OCI-M1 (cell line): Measurements from ENCODE around the gene POLR1C.
A peak's percentile ranks its signal among the peaks of the same experiment; 100 is the strongest.
"Not testable (repeated sequence)": the region's sequence is repeated elsewhere in the genome, so short reads cannot be mapped to it uniquely, and the experiment has no call there.

ENCODE experiments used
- DNase-seq: peaks from one replicate; lab custom pipeline; 2025; lab: John Stamatoyannopoulos, UW

Gene POLR1C, protein sequence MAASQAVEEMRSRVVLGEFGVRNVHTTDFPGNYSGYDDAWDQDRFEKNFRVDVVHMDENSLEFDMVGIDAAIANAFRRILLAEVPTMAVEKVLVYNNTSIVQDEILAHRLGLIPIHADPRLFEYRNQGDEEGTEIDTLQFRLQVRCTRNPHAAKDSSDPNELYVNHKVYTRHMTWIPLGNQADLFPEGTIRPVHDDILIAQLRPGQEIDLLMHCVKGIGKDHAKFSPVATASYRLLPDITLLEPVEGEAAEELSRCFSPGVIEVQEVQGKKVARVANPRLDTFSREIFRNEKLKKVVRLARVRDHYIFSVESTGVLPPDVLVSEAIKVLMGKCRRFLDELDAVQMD

DNA sequence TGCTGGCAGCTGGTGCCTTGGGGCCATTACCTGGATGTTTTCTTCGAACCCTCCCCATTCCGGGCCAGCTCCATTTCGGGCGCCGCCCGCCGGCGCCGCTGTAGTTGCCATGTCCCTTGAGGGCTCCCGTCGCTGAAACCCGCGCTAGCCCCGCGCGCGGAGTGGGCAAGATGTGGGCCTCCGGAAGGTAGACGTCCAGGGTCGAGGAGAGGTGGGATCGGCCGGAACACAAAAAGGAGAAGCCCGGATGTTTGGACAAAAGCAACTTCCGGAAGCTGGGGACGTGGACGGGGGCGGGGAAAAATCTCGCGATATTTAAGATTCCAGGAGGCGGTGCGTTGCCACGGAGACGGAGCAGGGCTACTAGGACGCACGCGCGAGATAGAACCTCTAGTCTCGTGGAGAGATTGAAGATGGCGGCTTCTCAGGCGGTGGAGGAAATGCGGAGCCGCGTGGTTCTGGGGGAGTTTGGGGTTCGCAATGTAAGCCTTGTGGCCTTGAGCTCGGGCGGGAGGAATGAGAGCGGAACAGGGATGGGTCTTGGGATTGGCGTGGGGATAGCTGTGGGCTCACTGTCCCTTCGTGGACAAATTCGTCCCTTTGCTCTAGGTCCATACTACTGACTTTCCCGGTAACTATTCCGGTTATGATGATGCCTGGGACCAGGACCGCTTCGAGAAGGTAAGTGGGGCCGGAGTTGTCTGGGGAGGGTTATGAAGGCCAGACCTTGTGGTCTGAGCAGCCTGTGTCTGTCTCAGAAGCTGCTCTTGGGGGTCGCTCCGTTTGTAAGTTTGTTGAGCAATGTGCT, at the start of gene POLR1C, which contains the start of gene YIPF3:
TSS of gene POLR1C (plus strand) at position 393 of the 808 bp plus-strand sequence. CDS start at position 414, 21 bp downstream.
TSS of gene YIPF3 (minus strand) at position 230 of the 808 bp plus-strand sequence. CDS start at position 111, 119 bp downstream.
- peak; percentile 100 for DNase-seq

DNA sequence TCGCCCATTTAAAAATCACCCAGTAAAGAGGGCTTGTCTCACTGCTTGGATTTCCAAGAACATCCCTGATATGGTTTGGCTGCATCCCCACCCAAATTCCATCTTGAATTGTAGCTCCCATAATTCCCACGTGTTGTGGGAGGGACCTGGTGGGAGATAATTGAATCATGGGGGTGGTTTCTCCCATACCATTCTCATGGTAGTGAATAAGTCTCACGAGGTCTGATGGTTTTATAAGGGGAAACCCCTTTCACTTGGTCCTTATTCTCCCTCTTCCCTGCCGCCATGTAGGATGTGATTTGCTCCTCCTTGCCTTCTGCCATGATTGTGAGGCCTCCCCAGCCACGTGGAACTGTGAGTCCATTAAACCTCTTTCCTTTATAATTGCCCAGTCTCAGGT, 49.6 kb upstream of the POLR1C start:
- not testable (repeated sequence) for DNase-seq

DNA sequence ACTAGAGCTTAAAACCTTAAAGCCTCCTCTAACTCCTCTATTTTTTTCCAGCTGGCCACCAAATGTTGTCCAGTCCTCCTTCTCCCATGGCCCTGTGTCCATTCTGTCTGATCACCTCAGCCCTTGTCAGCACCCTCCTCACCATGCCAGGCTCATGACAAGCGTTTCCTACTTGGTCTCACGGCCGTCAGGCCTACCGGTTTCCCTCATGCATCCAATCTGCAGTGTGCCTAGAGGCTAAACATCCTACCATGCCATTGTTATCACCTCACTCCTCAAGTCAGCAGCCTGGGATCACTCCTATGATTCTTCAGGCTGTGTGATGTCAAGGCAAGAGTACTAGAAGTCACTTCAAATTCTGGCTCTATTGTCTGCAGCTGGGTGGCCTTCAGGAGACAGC, 49.1 kb upstream of the POLR1C start:
- no peak for DNase-seq

- DNase-seq: no peak
These were observed 48.6 kb upstream of the POLR1C start for GRCh38 chr6:43468240-43468639.

- no peak for DNase-seq
These were observed 47.9 kb upstream of the POLR1C start for GRCh38 chr6:43468748-43469681.

- DNase-seq: no peak
These were observed 46.9 kb upstream of the POLR1C start for GRCh38 chr6:43469947-43470346.

DNA sequence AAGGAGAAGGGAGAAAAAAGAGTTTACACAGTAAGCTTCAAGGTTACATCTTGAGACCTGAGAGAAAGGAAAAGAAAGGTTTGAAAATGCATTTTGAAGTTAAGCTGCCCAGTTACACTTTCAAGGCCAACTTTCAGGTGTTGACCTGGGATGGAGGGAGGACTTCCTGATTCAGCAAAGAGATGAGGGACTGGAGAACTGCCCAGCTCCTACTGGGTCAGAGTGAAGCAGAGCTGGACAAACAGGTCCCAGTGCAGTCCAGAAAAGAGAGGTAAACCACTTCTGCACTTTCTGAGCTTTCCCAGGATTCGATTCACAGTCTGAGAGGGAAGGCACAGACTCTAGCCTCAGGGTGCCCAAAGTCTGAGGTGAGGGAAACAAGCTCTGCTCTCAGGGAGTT, 45.5 kb upstream of the POLR1C start:
- no peak for DNase-seq

DNA sequence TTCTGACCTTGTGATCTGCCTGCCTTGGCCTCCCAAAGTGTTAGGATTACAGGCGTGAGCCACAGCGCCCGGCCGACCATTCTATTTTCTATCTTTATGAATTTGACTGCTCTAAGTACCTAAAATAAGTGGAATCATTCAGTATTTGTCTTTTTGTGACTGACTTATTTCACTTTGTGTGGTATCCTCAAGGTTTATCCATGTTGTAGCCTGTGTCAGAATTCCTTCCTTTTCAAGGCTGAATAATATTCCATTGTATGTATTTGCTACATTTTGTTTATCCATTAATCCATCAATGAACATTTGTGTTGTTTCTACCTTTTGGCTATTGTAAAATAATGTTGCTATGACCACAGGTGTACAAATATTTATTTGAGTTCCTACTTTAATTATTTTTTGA, 44.4 kb upstream of the POLR1C start:
- DNase-seq: no peak

- DNase-seq: no peak
These were observed 41.4 kb upstream of the POLR1C start for GRCh38 chr6:43475516-43475915.

DNA sequence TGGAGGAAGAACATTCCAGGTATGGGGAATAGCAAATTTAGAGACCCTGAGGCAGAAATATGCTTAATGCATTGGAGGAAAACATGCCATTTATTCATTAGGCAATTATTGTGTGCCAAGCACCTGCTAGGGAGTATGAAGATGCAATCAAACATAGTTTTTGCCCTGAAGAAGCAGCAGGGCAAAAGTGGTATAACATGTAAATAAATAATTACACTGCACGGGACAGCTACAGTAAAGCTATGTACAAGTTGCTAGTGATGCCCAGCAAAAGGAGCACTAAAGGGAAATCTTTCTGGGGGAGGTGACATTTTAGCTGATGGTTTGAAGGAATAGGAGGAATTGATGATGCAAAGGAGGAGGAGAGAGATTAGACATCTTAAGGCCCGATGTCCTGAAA, 40.1 kb upstream of the POLR1C start:
- peak; percentile 53 for DNase-seq

- DNase-seq: peak; percentile 93
These were observed 39.5 kb upstream of the POLR1C start, which contains the start of gene TJAP1 for GRCh38 chr6:43477235-43478007. TSS of gene TJAP1 (plus strand) at chr6:43477570. CDS start at chr6:43499002, 21,432 bp downstream.

DNA sequence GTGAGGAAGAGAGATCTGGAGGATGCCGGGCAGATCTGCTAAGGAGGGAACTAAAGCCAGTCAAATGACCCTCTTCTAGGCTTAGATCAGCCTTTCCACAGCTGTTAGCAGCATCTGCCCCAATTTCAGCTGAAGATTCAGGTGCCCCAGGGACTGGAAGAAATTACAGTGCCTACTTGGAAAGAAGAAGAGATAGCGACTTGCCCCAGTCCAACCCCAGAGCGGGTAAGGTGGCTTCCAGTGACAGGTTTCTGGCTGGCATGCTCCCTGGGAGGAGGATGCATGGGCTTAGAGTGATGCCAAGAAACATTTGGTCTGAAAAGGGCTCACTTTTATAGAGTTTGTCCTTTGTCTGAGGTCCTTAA, 38.9 kb upstream of the POLR1C start:
- no peak for DNase-seq

DNA sequence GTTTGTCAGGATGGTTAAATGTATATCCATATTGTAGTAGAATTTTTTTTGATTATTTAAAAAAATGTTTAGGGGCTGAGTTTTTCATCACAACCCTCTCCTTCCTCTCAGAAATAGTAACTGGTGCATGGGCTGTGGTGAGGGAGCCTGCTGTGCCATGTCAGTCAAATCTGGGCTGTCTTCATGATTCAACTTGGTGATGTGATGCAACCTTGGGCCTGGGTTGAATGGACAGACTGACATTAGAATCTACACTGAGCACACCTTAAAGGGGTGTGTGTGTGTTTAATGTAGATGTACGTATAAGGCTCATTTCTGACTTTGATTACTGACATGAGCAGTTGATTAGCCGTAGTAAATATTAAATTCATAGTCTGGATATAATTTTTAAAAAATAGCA, 35.8 kb upstream of the POLR1C start:
- peak; percentile 31 for DNase-seq

DNA sequence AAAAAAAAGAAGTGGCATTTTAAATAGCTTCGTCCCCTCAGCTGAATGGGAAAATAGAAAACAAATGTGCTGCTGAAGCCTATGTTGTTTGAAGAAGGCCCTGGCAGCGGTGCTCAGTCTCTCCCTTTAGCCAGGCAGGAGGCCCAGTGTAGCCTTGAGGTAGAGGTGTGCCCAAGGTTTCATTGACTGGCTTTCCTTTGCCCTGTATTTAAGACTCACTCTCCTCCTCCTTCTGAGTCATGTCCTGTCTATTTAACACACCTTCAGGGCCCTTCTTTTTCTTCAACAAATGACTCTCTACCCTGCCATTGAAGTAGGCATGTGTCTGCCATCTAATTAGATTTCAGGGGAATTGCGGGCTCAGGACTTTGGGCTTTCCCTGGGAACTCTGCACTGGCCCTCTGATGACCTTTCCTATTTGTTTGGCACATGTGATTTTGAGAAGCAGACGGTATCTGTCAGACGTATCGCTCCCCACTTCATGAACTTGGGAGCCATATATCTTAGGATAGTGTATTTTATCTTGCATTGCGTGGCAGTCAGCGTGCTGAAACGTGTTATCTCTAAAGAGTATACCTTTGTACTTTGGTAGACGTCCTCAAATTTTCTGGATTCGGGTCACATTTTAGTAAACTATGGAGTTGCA, 35.2 kb upstream of the POLR1C start:
- no peak for DNase-seq

GRCh38 chr6:43488667-43489276, 28.1 kb upstream of the POLR1C start:
- DNase-seq: no peak

GRCh38 chr6:43489277-43490072, 27.4 kb upstream of the POLR1C start:
- DNase-seq: no peak

GRCh38 chr6:43490523-43490939, 26.4 kb upstream of the POLR1C start:
- no peak for DNase-seq

GRCh38 chr6:43491750-43492661, 24.9 kb upstream of the POLR1C start:
- DNase-seq: no peak
